ENCODE data around the gene NOG. TPM values are rescaled to one million over a fixed set of nuclear protein-coding genes. Genes with fewer than 3 reads are reported as not detected.

The NOG gene
- total and polyA plus RNA-seq, 9 of the 15 experiments (the other 6 are each of a cell fraction or from before 2014, with no cell fraction given): not detected

- intact Hi-C loops (cut with micrococcal nuclease): no loop called here
These were observed 29.9 kb downstream of the NOG start for GRCh38 chr17:56623383-56623782.

More at GRCh38 chr17:56623383-56623782, 29.9 kb downstream of the NOG start:
- no peak for DNase-seq (ENCODE audit: extremely low read depth in 1 of 4, low spot score in 3 of 4)
- in situ Hi-C loops (cut with MboI): loop anchor here (5.0 kb wide), 1 partner anchor 74 kb away; no protein-coding TSS in a partner anchor
- POLR2A ChIA-PET: interaction anchor here (0.7 kb wide), 1 partner anchor 57 kb away, joined by 3 read pairs; no protein-coding TSS in a partner anchor
- H3K79me2 ChIP-seq (ENCODE audit: control insufficient read depth, insufficient read depth, low read length): no peaks in the 10 kb centered on the region
- peaks cover 2 to 12% of the 10 kb centered on the region in 2 experiments; a peak in 3 of 5 replicates for H3K27me3 ChIP-seq (ENCODE audit: control insufficient read depth in 2 of 2, insufficient read depth in 2 of 2, low read length in 2 of 2)
- no peaks in the 10 kb centered on the region for H3K36me3 ChIP-seq (ENCODE audit: control insufficient read depth, insufficient read depth, low read length)
- TF ChIP-seq SMAD1 (IDR thresholded peaks at IDR 0.05; ENCODE audit: low read depth, low read length, partially characterized antibody): no peak
- no peak for TF ChIP-seq ZNF140 (CRISPR knock-in tag; IDR thresholded peaks at IDR 0.05)
- TF ChIP-seq AFF4 (CRISPR knock-in tag; IDR thresholded peaks at IDR 0.05): no peak
- no peak for TF ChIP-seq GATAD2A (IDR thresholded peaks at IDR 0.05)
- no peak for TF ChIP-seq DEAF1 (CRISPR knock-in tag; IDR thresholded peaks at IDR 0.05)
- H2AFZ ChIP-seq (ENCODE audit: low read depth, low read length): no peak overlapping the region
- H3K4me2 ChIP-seq (ENCODE audit: insufficient read depth, low read length): no peak overlapping the region
- H3K4me1 ChIP-seq (replicated peaks in 1 of 2; ENCODE audit: control insufficient read depth in 2 of 2, insufficient read depth in 2 of 2, low read length in 2 of 2): no peaks in the 10 kb centered on the region; a peak in 1 of 5 replicates
- ATAC-seq: no peak
- FAIRE-seq: no peak
- no peak overlapping the region for H3K9ac ChIP-seq (ENCODE audit: insufficient read depth in 1 of 2, low read depth in 2 of 2, low read length in 2 of 2)
- H3K9me3 ChIP-seq (replicated peaks; ENCODE audit: control insufficient read depth, insufficient read depth, low read depth, low read length): no peaks in the 10 kb centered on the region
- WGBS (ENCODE audit: insufficient coverage, low coverage, missing lambda C conversion rate): 6% methylated on average over 1 of the region's 1 CpG
- H4K20me1 ChIP-seq (replicated peaks; ENCODE audit: control insufficient read depth, insufficient read depth, low read length): no peaks in the 10 kb centered on the region
- no peak overlapping the region for H3K27ac ChIP-seq (ENCODE audit: extremely low read depth, low read depth, low read length)
- no peak overlapping the region for H3K4me3 ChIP-seq
- no TSS peak for BruUV-seq (replicated peaks)
- CTCF ChIA-PET (ENCODE audit: low intra/inter-chr PET ratio): no interaction called here
- no peaks in the 10 kb centered on the region for H3K9me1 ChIP-seq (ENCODE audit: control insufficient read depth, insufficient read depth, low read length)

Data from K562 (cell line).